ENCODE measurements around the gene SPIRE1. TPM values are rescaled to one million over a fixed set of nuclear protein-coding genes. Genes with fewer than 3 reads are reported as not detected.
A peak's percentile ranks its signal among the peaks of the same experiment; 100 is the strongest.

Gene SPIRE1
- total and polyA plus RNA-seq, 2 of the 4 experiments (the other 2 are of a cell fraction), result 11.6 to 31.4 TPM

- ChIA-PET POLR2A (ENCODE audit: unreplicated experiment) (no interaction called here), CTCF (interaction anchor here (0.5 kb wide), 1 partner anchor 143 kb away, joined by 5 read pairs; no protein-coding TSS in a partner anchor)
- no peak for TF ChIP-seq FOS (IDR thresholded peaks at IDR 0.05; ENCODE audit: low read depth, low read length)
- no peak for TF ChIP-seq NFE2L2 (IDR thresholded peaks at IDR 0.05; ENCODE audit: low read depth, low read length)
- TF ChIP-seq, protein P1, sequence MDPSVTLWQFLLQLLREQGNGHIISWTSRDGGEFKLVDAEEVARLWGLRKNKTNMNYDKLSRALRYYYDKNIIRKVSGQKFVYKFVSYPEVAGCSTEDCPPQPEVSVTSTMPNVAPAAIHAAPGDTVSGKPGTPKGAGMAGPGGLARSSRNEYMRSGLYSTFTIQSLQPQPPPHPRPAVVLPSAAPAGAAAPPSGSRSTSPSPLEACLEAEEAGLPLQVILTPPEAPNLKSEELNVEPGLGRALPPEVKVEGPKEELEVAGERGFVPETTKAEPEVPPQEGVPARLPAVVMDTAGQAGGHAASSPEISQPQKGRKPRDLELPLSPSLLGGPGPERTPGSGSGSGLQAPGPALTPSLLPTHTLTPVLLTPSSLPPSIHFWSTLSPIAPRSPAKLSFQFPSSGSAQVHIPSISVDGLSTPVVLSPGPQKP (IDR thresholded peaks at IDR 0.05; ENCODE audit: borderline replicate concordance, low read depth, low read length), result no peak
- TF ChIP-seq MXI1 (IDR thresholded peaks at IDR 0.05; ENCODE audit: borderline replicate concordance, low read depth, low read length), result no peak
- no peak for TF ChIP-seq CHD1 (IDR thresholded peaks at IDR 0.05; ENCODE audit: low read depth, low read length)
- no peak for TF ChIP-seq POLR2A (IDR thresholded peaks at IDR 0.05; ENCODE audit: low read depth, low read length)
- no peak for TF ChIP-seq RCOR1 (IDR thresholded peaks at IDR 0.05; ENCODE audit: insufficient replicate concordance, low read length)
- TF ChIP-seq RAD21 (IDR thresholded peaks at IDR 0.05; ENCODE audit: low read length), result no peak
- no peak for TF ChIP-seq CTCF (conservative IDR thresholded peaks at IDR 0.05; ENCODE audit: low read depth, low read length)
- TF ChIP-seq, protein P2, sequence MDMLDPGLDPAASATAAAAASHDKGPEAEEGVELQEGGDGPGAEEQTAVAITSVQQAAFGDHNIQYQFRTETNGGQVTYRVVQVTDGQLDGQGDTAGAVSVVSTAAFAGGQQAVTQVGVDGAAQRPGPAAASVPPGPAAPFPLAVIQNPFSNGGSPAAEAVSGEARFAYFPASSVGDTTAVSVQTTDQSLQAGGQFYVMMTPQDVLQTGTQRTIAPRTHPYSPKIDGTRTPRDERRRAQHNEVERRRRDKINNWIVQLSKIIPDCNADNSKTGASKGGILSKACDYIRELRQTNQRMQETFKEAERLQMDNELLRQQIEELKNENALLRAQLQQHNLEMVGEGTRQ (IDR thresholded peaks at IDR 0.05; ENCODE audit: low read depth, low read length), result no peak
- no peak for TF ChIP-seq MAFK (IDR thresholded peaks at IDR 0.05; ENCODE audit: low read depth, low read length)
- TF ChIP-seq BHLHE40 (IDR thresholded peaks at IDR 0.05; ENCODE audit: low read depth, low read length), result peak; percentile 83
- TF ChIP-seq MAZ (IDR thresholded peaks at IDR 0.05; ENCODE audit: borderline replicate concordance, low read depth, low read length), result no peak
- TF ChIP-seq RFX5 (IDR thresholded peaks at IDR 0.05; ENCODE audit: low read depth, low read length), result no peak
- peak; percentile 32; the same call in 1 of the 2 replicates for TF ChIP-seq CEBPB (IDR thresholded peaks at IDR 0.05; ENCODE audit: low read depth, low read length)
- no peak for TF ChIP-seq SMC3 (IDR thresholded peaks at IDR 0.05; ENCODE audit: low read depth, low read length)
- Histone ChIP-seq H3K27me3 (ENCODE audit: control insufficient read depth, insufficient read depth, low read length) (no peaks in the 10 kb centered on the region), H2AK5ac (ENCODE audit: low read depth, low read length) (no peak overlapping the region), H3K18ac (ENCODE audit: low read depth, low read length) (no peak overlapping the region), H3K27ac (ENCODE audit: insufficient read depth, low read length) (no peak overlapping the region), H3K9me3 (ENCODE audit: control insufficient read depth, insufficient read depth, low read length) (no peaks in the 10 kb centered on the region), H4K20me1 (ENCODE audit: insufficient read depth, low read length) (0 out of 2 replicates have a peak, but pooled peaks cover 3% of the 10 kb centered on the region), H3K14ac (replicated peaks; ENCODE audit: low read depth, low read length) (no peak overlapping the region), H2BK15ac (ENCODE audit: low read depth, low read length) (no peak overlapping the region), H2BK120ac (ENCODE audit: low read depth, low read length) (peak overlapping the region; percentile 9; the same call in 1 of the 2 replicates), H3K79me1 (ENCODE audit: low read depth in 1 of 2, low read length in 2 of 2) (peaks cover 9 to 28% of the 10 kb centered on the region in 2 experiments), H3K56ac (ENCODE audit: extremely low read depth, insufficient read depth, low read length) (no peak overlapping the region), H3K23ac (ENCODE audit: low read depth, low read length) (no peak overlapping the region), H3K36me3 (ENCODE audit: control insufficient read depth, insufficient read depth, low read length) (no peaks in the 10 kb centered on the region; the same call in 1 of the 2 replicates), H3K9me1 (ENCODE audit: insufficient read depth, low read length) (no peaks in the 10 kb centered on the region), H3K4me1 (ENCODE audit: control insufficient read depth, insufficient read depth, low read length) (peaks cover 4% of the 10 kb centered on the region), H4K8ac (ENCODE audit: low read depth in 2 of 2, low read length in 2 of 2) (no peak overlapping the region), H2BK20ac (ENCODE audit: low read depth, low read length) (no peak overlapping the region), H2BK5ac (ENCODE audit: low read depth, low read length, poor library complexity, severe bottlenecking) (peak overlapping the region; percentile 73), H3K4me2 (ENCODE audit: low read depth, low read length) (no peak overlapping the region), H4K91ac (ENCODE audit: insufficient read depth, low read depth, low read length) (no peak overlapping the region), H3K4ac (ENCODE audit: low read depth, low read length) (no peak overlapping the region), H2AK9ac (replicated peaks; ENCODE audit: low read depth, low read length, poor library complexity) (no peak overlapping the region), H2AFZ (replicated peaks; ENCODE audit: low read length, poor library complexity) (no peak overlapping the region), H3K4me3 (ENCODE audit: insufficient read depth, low read depth, low read length) (no peak overlapping the region), H4K5ac (ENCODE audit: low read depth, low read length) (no peak overlapping the region), H3K9ac (ENCODE audit: low read depth, low read length) (no peak overlapping the region)
- in situ Hi-C loops (cut with MboI; ENCODE audit: low sequenced_read_pairs), result no loop called here
- intact Hi-C loops (cut with micrococcal nuclease), result no loop called here
- WGBS, 2 experiments (ENCODE audit: extremely low coverage in 2 of 2, insufficient read length in 1 of 2), result no CpG with 5 or more reads among the region's 7 CpGs
- ATAC-seq (ENCODE audit: low read depth) (peak; percentile 81), DNase-seq (peak; percentile 88)
- dilution Hi-C loops (cut with HindIII; ENCODE audit: low sequenced_read_pairs, unreplicated experiment), result no loop called here
- BruUV-seq (replicated peaks), result no TSS peak
These were observed 27.8 kb downstream of the SPIRE1 start for GRCh38 chr18:12630136-12630535.

All from IMR-90 (cell line).